K562 (cell line): ENCODE measurements around the gene COL16A1. TPM values are rescaled to one million over a fixed set of nuclear protein-coding genes. Genes with fewer than 3 reads are reported as not detected.

Experiments
- BCL6 ChIP-seq: fragments of 250-450 bp; sonication (Bioruptor Pico); IDR thresholded peaks from 2 replicates; pipeline ENCODE4 v1.4.0; 2020
- polyA plus RNA-seq, 8 experiments: library from polyadenylated mRNA; depleted of rRNA in 4 of 8; stranded (reverse) in 5 of 8; unstranded in 3 of 8; fragments of >200 nt; fragmentation: Nextera tagmentation in 2 of 8; fragmentation: Illumina TruSeq in 1 of 8; extraction: Ambion mirVana in 2 of 8; extraction: Trizol in 1 of 8; gene quantifications; 2 replicates each; pipeline versions ENCODE4 v1.2.1 to v1.2.3, GENCODE V29; 2011 to 2014; ENCODE audit warnings: inconsistent platforms in 1 of 8, missing spikeins in 1 of 8
- total RNA-seq, 7 experiments: library from RNA; depleted of rRNA in 6 of 7; stranded (reverse); fragments of >200 nt in 6 of 7; fragmentation: Illumina TruSeq in 2 of 7; extraction: Trizol in 2 of 7; gene quantifications; 2 replicates each; pipeline versions ENCODE4 v1.2.1 to v1.2.3, GENCODE V29; 2011 to 2021; ENCODE audit warnings: low replicate concordance in 1 of 7
- TF ChIP-seq, protein P1 (sequence below): fragments of 250-450 bp; sonication (Bioruptor Pico); IDR thresholded peaks from 2 replicates; pipeline ENCODE4 v1.5.0; 2021; ENCODE audit warnings: mild to moderate bottlenecking, moderate library complexity
- TF ChIP-seq, protein P2 (sequence below): fragments of 450-650 bp; IDR thresholded peaks from 2 replicates; pipeline ENCODE4 v1.6.1; 2018; ENCODE audit warnings: mild to moderate bottlenecking, low read depth; ENCODE audit not compliant: partially characterized antibody
- TF ChIP-seq, protein P3 (sequence below): fragments of 450-650 bp; IDR thresholded peaks from 2 replicates; pipeline ENCODE4 v1.6.1; 2016; ENCODE audit warnings: borderline replicate concordance

COL16A1 gene
- total and polyA plus RNA-seq, 9 of the 15 experiments (the other 6 are each of a cell fraction or from before 2014, with no cell fraction given): 0.11 to 0.60 (median 0.11) TPM; not detected in 6

DNA sequence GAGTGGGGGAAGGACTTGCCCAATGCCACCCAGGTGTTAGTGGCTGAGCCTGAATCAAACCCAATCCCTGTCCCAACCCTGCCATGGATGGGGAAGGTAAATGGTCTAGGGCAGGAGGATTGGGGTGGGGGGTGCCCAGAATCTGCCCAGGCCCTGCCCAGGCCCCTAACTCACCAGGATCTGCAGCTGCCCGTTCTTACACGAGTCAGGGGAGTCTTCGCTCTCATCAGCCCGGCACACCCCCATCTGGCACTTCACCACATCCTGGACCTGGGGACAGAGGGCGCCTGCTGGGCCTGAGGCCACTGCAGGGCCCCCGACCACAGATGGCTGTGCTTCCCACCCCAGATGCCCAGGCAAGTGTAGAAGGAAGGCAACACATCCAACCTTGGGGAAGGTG lies 28.5 kb upstream of the COL16A1 start (continued):
- TF ChIP-seq BCL6 (CRISPR knock-in tag): no peak
- TF ChIP-seq, protein P1, sequence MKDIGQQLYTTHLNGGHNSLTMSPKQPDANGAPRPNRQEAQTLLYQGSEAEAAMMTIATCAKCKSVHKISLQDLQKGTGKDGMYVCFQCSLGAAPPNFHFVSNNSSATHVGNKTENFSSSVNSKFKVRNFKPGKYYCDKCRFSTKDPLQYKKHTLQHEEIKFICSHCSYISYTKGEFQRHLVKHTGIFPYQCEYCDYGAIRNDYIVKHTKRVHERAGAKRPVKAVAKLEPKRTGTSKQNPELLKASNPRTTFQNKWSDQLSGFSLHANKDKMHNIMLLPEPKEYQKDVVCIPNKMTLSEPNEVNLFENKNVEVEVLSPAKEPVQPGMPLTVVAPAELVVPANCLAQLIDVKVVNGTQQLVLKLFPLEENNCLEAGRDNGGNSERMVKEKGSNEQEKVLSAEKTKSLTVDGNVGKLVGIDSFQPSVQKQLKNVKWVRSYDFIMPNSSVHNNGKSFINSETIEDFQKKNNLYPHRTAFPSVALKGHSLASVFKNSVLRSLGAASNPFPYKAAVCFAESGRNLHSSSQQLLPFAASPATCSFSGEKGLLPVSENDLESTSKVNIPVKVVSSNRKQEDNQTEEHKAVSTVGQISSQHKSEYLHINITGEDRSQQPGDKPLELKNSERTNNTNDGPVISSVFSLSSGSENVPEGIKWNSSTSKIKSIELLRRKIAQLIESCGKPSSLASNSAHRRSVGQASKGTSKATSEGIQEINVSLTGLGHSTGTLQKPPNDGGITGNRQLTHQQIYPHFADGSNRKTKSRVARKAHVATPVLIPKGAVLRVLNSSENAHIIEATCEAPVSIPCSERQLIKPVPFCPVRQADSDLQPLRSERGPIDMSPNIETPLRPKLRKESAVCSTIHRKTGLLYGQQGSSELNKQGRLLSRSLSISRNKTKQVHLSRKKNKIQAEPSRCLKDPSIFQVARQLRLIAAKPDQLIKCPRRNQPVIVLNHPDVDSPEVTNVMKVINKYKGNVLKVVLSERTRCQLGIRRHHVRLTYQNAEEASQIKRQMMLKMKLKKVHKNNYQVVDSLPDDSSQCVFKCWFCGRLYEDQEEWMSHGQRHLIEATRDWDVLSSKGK: no peak
- TF ChIP-seq, protein P2, sequence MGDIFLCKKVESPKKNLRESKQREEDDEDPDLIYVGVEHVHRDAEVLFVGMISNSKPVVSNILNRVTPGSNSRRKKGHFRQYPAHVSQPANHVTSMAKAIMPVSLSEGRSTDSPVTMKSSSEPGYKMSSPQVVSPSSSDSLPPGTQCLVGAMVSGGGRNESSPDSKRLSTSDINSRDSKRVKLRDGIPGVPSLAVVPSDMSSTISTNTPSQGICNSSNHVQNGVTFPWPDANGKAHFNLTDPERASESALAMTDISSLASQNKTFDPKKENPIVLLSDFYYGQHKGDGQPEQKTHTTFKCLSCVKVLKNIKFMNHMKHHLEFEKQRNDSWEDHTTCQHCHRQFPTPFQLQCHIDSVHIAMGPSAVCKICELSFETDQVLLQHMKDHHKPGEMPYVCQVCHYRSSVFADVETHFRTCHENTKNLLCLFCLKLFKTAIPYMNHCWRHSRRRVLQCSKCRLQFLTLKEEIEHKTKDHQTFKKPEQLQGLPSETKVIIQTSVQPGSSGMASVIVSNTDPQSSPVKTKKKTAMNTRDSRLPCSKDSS: no peak
- TF ChIP-seq, protein P3, sequence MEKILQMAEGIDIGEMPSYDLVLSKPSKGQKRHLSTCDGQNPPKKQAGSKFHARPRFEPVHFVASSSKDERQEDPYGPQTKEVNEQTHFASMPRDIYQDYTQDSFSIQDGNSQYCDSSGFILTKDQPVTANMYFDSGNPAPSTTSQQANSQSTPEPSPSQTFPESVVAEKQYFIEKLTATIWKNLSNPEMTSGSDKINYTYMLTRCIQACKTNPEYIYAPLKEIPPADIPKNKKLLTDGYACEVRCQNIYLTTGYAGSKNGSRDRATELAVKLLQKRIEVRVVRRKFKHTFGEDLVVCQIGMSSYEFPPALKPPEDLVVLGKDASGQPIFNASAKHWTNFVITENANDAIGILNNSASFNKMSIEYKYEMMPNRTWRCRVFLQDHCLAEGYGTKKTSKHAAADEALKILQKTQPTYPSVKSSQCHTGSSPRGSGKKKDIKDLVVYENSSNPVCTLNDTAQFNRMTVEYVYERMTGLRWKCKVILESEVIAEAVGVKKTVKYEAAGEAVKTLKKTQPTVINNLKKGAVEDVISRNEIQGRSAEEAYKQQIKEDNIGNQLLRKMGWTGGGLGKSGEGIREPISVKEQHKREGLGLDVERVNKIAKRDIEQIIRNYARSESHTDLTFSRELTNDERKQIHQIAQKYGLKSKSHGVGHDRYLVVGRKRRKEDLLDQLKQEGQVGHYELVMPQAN: no peak
